ENCODE results near the gene DNAJC16. TPM values are rescaled to one million over a fixed set of nuclear protein-coding genes. Genes with fewer than 3 reads are reported as not detected.
A peak's percentile ranks its signal among the peaks of the same experiment; 100 is the strongest.

The DNAJC16 gene
- total RNA-seq, 1 experiment from 2014 or later, result 20.7 TPM

- H3K4me1 Mint-ChIP-seq, result peaks cover 3% of the 10 kb centered on the region in 2 experiments; a peak in 3 of 4 replicates
Measured at GRCh38 chr1:15568387-15569073, 41.9 kb downstream of the DNAJC16 start.

More at GRCh38 chr1:15568387-15569073, 41.9 kb downstream of the DNAJC16 start:
- no peaks in the 10 kb centered on the region for H3K9me3 ChIP-seq (ENCODE audit: control insufficient read depth, low read depth, low read length)
- H3K18ac ChIP-seq (ENCODE audit: insufficient read length, low read depth, low read length), result no peak overlapping the region
- H2BK15ac ChIP-seq (ENCODE audit: low read depth, low read length), result no peak overlapping the region
- no peak overlapping the region for H3K4ac ChIP-seq (ENCODE audit: low read depth, low read length)
- no peak overlapping the region for H3K56ac ChIP-seq (ENCODE audit: insufficient read length, low read depth, low read length)
- H3K4me2 ChIP-seq (ENCODE audit: insufficient read depth, insufficient read length, low read length), result no peak overlapping the region
- H4K20me1 ChIP-seq (ENCODE audit: control insufficient read depth, insufficient read depth, insufficient read length), result no peaks in the 10 kb centered on the region
- no peak overlapping the region for H4K8ac ChIP-seq (replicated peaks; ENCODE audit: insufficient read length, low read depth, low read length)
- no CpG with 5 or more reads among the region's 18 CpGs for WGBS (ENCODE audit: extremely low coverage, insufficient read length, low lambda C conversion rate)
- no peak overlapping the region for H2BK20ac ChIP-seq (ENCODE audit: low read depth, low read length, poor library complexity, severe bottlenecking)
- Mint-ChIP-seq H3K36me3 (ENCODE audit: insufficient read depth in 1 of 3, low read depth in 3 of 3) (peaks cover 13 to 68% (median 61%) of the 10 kb centered on the region in 3 experiments; a peak in 6 of 7 replicates), H3K9me3 (no peaks in the 10 kb centered on the region), H3K27me3 (ENCODE audit: low read depth) (no peaks in the 10 kb centered on the region), H3K27ac (peak overlapping the region in 2 of 3 experiments; percentile 13 to 44; a peak in 2 of 7 replicates), H3K4me3 (no peak overlapping the region)
- no peaks in the 10 kb centered on the region for H3K79me1 ChIP-seq (ENCODE audit: insufficient read depth, low read depth, low read length, poor library complexity, severe bottlenecking)
- no peak overlapping the region for H2BK12ac ChIP-seq (ENCODE audit: insufficient read length, low read depth, low read length)
- no peak overlapping the region for H2BK5ac ChIP-seq (ENCODE audit: insufficient read length, low read length)
- no peak overlapping the region for H3K23ac ChIP-seq (ENCODE audit: insufficient read length, low read depth, low read length)
- H3K23me2 ChIP-seq (ENCODE audit: insufficient read length, low read depth, low read length, poor library complexity, severe bottlenecking), result no peaks in the 10 kb centered on the region
- no peaks in the 10 kb centered on the region for H3K27me3 ChIP-seq (ENCODE audit: insufficient read depth, low read length)
- no peaks in the 10 kb centered on the region for H3K4me1 ChIP-seq (ENCODE audit: insufficient read depth, low read length)
- no peak for TF ChIP-seq CTCF (conservative IDR thresholded peaks at IDR 0.05)
- H3K79me2 ChIP-seq (ENCODE audit: insufficient read depth, low read length), result 0 out of 2 replicates have a peak, but pooled peaks cover 2% of the 10 kb centered on the region
- DNase-seq, result no peak
- no peak overlapping the region for H2BK120ac ChIP-seq (ENCODE audit: low read depth, low read length, poor library complexity, severe bottlenecking)
- H2AFZ ChIP-seq (ENCODE audit: low read length), result no peak overlapping the region
- H3T11ph ChIP-seq (ENCODE audit: low read length), result no peak overlapping the region
- H3K14ac ChIP-seq (ENCODE audit: insufficient read depth, low read length), result no peak overlapping the region
- H2AK5ac ChIP-seq (ENCODE audit: insufficient read length, low read length), result no peak overlapping the region
- H3K27ac ChIP-seq (ENCODE audit: insufficient read length, low read depth, low read length), result no peak overlapping the region
- no peak overlapping the region for H4K91ac ChIP-seq (ENCODE audit: insufficient read length, low read depth, low read length)
- H4K5ac ChIP-seq (ENCODE audit: insufficient read length, low read depth, low read length), result no peak overlapping the region
- no peak overlapping the region for H3K9ac ChIP-seq (ENCODE audit: extremely low read depth, insufficient read length, low read length)

All from H9 (cell line).